ENCODE measurements around the gene IL10RA.

DNA sequence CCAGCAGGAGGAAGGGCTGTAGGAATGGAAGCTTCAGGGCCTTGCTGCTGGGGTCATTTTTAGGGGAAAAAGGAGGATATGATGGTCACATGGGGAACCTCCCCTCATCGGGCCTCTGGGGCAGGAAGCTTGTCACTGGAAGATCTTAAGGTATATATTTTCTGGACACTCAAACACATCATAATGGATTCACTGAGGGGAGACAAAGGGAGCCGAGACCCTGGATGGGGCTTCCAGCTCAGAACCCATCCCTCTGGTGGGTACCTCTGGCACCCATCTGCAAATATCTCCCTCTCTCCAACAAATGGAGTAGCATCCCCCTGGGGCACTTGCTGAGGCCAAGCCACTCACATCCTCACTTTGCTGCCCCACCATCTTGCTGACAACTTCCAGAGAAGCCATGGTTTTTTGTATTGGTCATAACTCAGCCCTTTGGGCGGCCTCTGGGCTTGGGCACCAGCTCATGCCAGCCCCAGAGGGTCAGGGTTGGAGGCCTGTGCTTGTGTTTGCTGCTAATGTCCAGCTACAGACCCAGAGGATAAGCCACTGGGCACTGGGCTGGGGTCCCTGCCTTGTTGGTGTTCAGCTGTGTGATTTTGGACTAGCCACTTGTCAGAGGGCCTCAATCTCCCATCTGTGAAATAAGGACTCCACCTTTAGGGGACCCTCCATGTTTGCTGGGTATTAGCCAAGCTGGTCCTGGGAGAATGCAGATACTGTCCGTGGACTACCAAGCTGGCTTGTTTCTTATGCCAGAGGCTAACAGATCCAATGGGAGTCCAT lies 14.1 kb downstream of the IL10RA start:
- TF ChIP-seq EZH2 (IDR thresholded peaks at IDR 0.05; ENCODE audit: low read length, unreplicated experiment) (no peak), CTCF (conservative IDR thresholded peaks at IDR 0.05; ENCODE audit: low read depth, low read length) (no peak)
